GM12878 (cell line): ENCODE measurements around the gene PLB1.

Experiments
- CBFB ChIP-seq: IDR thresholded peaks from 2 replicates; pipeline ENCODE4 v1.6.1; 2016; ENCODE audit warnings: antibody characterized with exemption, low read depth
- CTCF ChIP-seq, 3 experiments: IDR thresholded peaks in 2 of 3; conservative IDR thresholded peaks in 1 of 3; 2 replicates each; pipeline ENCODE4 v1.5.1; 2011; ENCODE audit warnings: low read depth in 3 of 3, low read length in 3 of 3, mild to moderate bottlenecking in 3 of 3, control low read depth in 2 of 3, moderate library complexity in 2 of 3, inconsistent platforms in 1 of 3, mixed read lengths in 1 of 3; ENCODE audit not compliant: control insufficient read depth in 2 of 3, insufficient read depth in 1 of 3; ENCODE audit errors: extremely low read depth in 1 of 3
- EED ChIP-seq: sonication (generic); IDR thresholded peaks from 2 replicates; pipeline ENCODE4 v1.6.1; 2016; ENCODE audit warnings: antibody characterized with exemption, low read depth
- EZH2 ChIP-seq: IDR thresholded peaks from 2 replicates; pipeline ENCODE4 v1.6.1; 2012; ENCODE audit warnings: low read depth, mild to moderate bottlenecking, control low read depth, inconsistent platforms, low read length, borderline replicate concordance; ENCODE audit not compliant: control insufficient read depth
- IKZF1 ChIP-seq: fragments of 450-650 bp; conservative IDR thresholded peaks from 2 replicates; pipeline ENCODE4 v1.6.1; 2017; ENCODE audit warnings: antibody characterized with exemption, mild to moderate bottlenecking
- MYC ChIP-seq: IDR thresholded peaks from 2 replicates; pipeline ENCODE4 v1.6.1; 2011; ENCODE audit warnings: mild to moderate bottlenecking, low read length, moderate library complexity, inconsistent platforms; ENCODE audit not compliant: insufficient read depth, insufficient replicate concordance, insufficient read length, severe bottlenecking
- NKRF ChIP-seq: fragments of 450-650 bp; conservative IDR thresholded peaks from 2 replicates; pipeline ENCODE4 v1.6.1; 2017; ENCODE audit warnings: mild to moderate bottlenecking, moderate library complexity
- POLR2A ChIP-seq: IDR thresholded peaks from 2 replicates; pipeline ENCODE4 v1.6.1; 2011; ENCODE audit warnings: low read depth, mild to moderate bottlenecking, low read length
- POLR2AphosphoS5 ChIP-seq: IDR thresholded peaks from 2 replicates; pipeline ENCODE4 v1.6.1; 2011; ENCODE audit warnings: mild to moderate bottlenecking, low read length, inconsistent platforms
- SMAD1 ChIP-seq: fragments of 450-650 bp; IDR thresholded peaks from 2 replicates; pipeline ENCODE4 v1.6.1; 2018; ENCODE audit warnings: mild to moderate bottlenecking, low read depth; ENCODE audit not compliant: partially characterized antibody
- TCF3 ChIP-seq: IDR thresholded peaks from 2 replicates; pipeline ENCODE4 v1.6.1; 2012; ENCODE audit warnings: low read depth, mild to moderate bottlenecking, low read length, borderline replicate concordance; ENCODE audit not compliant: insufficient read depth
- YY1 ChIP-seq: IDR thresholded peaks from 2 replicates; pipeline ENCODE4 v1.6.1; 2011; ENCODE audit warnings: low read depth, mild to moderate bottlenecking, low read length
- ZNF207 ChIP-seq: fragments of 450-650 bp; IDR thresholded peaks from 2 replicates; pipeline ENCODE4 v1.6.1; 2014; ENCODE audit warnings: antibody characterized with exemption, mild to moderate bottlenecking, borderline replicate concordance

- no peak for TF ChIP-seq TCF3
- no peak for TF ChIP-seq CBFB
- TF ChIP-seq IKZF1: no peak
- TF ChIP-seq POLR2AphosphoS5: no peak
- no peak for TF ChIP-seq NKRF
- TF ChIP-seq CTCF (IDR thresholded peaks at IDR 0.05 in 2 of 3, conservative IDR thresholded peaks at IDR 0.05 in 1 of 3; ENCODE audit: control insufficient read depth in 2 of 3, extremely low read depth in 1 of 3, insufficient read depth in 1 of 3, low read depth in 3 of 3, low read length in 3 of 3): no peak
- TF ChIP-seq YY1: no peak
- no peak for TF ChIP-seq POLR2A
- no peak for TF ChIP-seq EED
- TF ChIP-seq MYC: no peak
- TF ChIP-seq EZH2: no peak
- TF ChIP-seq SMAD1: no peak
- no peak for TF ChIP-seq ZNF207
Measured at GRCh38 chr2:28674062-28674712, 178.3 kb downstream of the PLB1 start.
